Lung (tissue), 12 donors: ENCODE data around the gene CLEC19A. TPM values are rescaled to one million over a fixed set of nuclear protein-coding genes. Genes with fewer than 3 reads are reported as not detected.

Source experiments
- ATAC-seq: fragments of 200-7000 bp; cut with Tn5 transposase; one replicate; pipeline ENCODE4 v1.9.1; 2020; ENCODE audit warnings: moderate number of reproducible peaks; ENCODE audit not compliant: insufficient read depth, low FRiP score
- DNase-seq, 3 donors: peaks; one replicate each; pipeline ENCODE4 v3.0.0-alpha.2; 2013 to 2017
- H3K27ac ChIP-seq, 2 donors: one replicate each; pipeline ENCODE4 v1.5.1; 2013; ENCODE audit warnings: mild to moderate bottlenecking in 2 of 2, moderate library complexity in 2 of 2, control low read depth in 1 of 2, inconsistent platforms in 1 of 2, low read depth in 1 of 2, low read length in 1 of 2
- H3K27me3 ChIP-seq, 3 donors: one replicate each; pipeline ENCODE4 v1.5.1; 2013; ENCODE audit warnings: low read length in 2 of 3; ENCODE audit not compliant: control insufficient read depth in 3 of 3, insufficient read depth in 3 of 3
- H3K36me3 ChIP-seq, 4 donors: one replicate each; pipeline ENCODE4 v1.5.1; 2013; ENCODE audit warnings: low read length in 4 of 4, mild to moderate bottlenecking in 1 of 4, moderate library complexity in 1 of 4; ENCODE audit not compliant: control insufficient read depth in 4 of 4, insufficient read depth in 4 of 4
- H3K4me1 ChIP-seq, 5 donors: one replicate each; pipeline ENCODE4 v1.5.1; 2013; ENCODE audit warnings: low read length in 5 of 5, mild to moderate bottlenecking in 2 of 5, moderate library complexity in 1 of 5; ENCODE audit not compliant: control insufficient read depth in 5 of 5, insufficient read depth in 5 of 5
- H3K4me3 ChIP-seq: one replicate; pipeline ENCODE4 v1.5.1; 2013; ENCODE audit warnings: mild to moderate bottlenecking, control low read depth, moderate library complexity
- H3K9ac ChIP-seq, 2 donors: one replicate each; pipeline ENCODE4 v1.5.1; 2013; ENCODE audit warnings: low read length in 2 of 2, control low read depth in 1 of 2; ENCODE audit not compliant: insufficient read depth in 1 of 2
- H3K9me3 ChIP-seq, 4 donors: one replicate each; pipeline ENCODE4 v1.5.1; 2013; ENCODE audit warnings: low read length in 3 of 4, mild to moderate bottlenecking in 1 of 4, moderate library complexity in 1 of 4; ENCODE audit not compliant: control insufficient read depth in 4 of 4, insufficient read depth in 3 of 4
- CTCF ChIP-seq: IDR thresholded peaks from 2 replicates; pipeline ENCODE4 v1.5.1; 2012; ENCODE audit warnings: mild to moderate bottlenecking; ENCODE audit errors: control extremely low read depth, extremely low read depth
- WGBS, 2 donors: extraction: QIAGEN DNeasy Blood & Tissue Kit; methylation state at CpG; one replicate each; pipeline ENCODE4 v1.1.7; 2013; 5-methylcytosine and 5-hydroxymethylcytosine counted together
- polyA plus RNA-seq, 2 donors: library from polyadenylated mRNA; stranded (reverse); fragments of 200-250 nt; gene quantifications; one replicate each; pipeline ENCODE4 v1.2.1, GENCODE V29; 2013
- total RNA-seq, 2 donors: library from RNA; depleted of rRNA in 1 of 2; stranded (reverse); fragments of >200 nt in 1 of 2; gene quantifications; one replicate each; pipeline ENCODE4 v1.2.1, GENCODE V29; 2014 to 2021
- donor health status: control.
- donor health status: control.
- donor health status: Bipolar disorder and iron deficiency.
- donor health status: healthy.
- donor health status: DM: yes; HTN: yes; CAD: no.

The CLEC19A gene
- total and polyA plus RNA-seq, 4 donors = 0.02 TPM; not detected in 3

DNA sequence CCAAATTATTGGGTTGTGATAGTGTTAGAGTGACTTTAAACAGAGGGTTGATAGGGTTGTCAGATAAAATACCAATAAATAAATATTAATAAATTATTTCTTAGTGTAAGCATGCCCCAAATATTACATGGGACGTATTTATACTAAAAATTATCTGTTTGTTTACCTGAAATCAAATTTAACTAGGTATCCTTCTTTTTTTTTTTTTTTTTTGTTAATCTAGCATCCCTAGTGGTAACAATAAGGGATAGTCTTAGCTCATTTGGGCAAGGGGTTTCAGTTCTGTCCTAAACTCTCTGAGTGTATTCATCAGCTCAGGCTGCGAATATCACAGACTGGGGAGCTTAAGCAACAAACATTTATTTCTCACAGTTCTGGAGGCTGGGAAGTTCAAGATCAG is 1.3 kb downstream of the CLEC19A start:
- no peak overlapping the region for H3K4me3 ChIP-seq
- peaks cover 0 to 7% (median 0%) of the 10 kb centered on the region in 5 donors for H3K4me1 ChIP-seq
- H3K27ac ChIP-seq = no peak overlapping the region
- 87 to 93% methylated on average over 2 of the region's 2 CpGs for WGBS, 2 donors
- H3K9me3 ChIP-seq = peaks cover 0 to 3% (median 0%) of the 10 kb centered on the region in 4 donors
- ATAC-seq = no peak
- H3K27me3 ChIP-seq = no peaks in the 10 kb centered on the region
- no peak for DNase-seq
- no peaks in the 10 kb centered on the region for H3K36me3 ChIP-seq
- no peak for TF ChIP-seq CTCF
- no peak overlapping the region for H3K9ac ChIP-seq

GRCh38 chr16:19287241-19287640 is 1.7 kb downstream of the CLEC19A start:
- Histone ChIP-seq H3K4me1 (peaks cover 0 to 7% (median 0%) of the 10 kb centered on the region in 5 donors), H3K36me3 (no peaks in the 10 kb centered on the region), H3K4me3 (no peak overlapping the region), H3K27ac (no peak overlapping the region), H3K27me3 (no peaks in the 10 kb centered on the region), H3K9ac (no peak overlapping the region), H3K9me3 (peaks cover 0 to 3% (median 0%) of the 10 kb centered on the region in 4 donors)
- ATAC-seq (no peak), DNase-seq (no peak)
- TF ChIP-seq CTCF = no peak
- WGBS, 2 donors = 86 to 91% methylated on average over 4 of the region's 4 CpGs

DNA sequence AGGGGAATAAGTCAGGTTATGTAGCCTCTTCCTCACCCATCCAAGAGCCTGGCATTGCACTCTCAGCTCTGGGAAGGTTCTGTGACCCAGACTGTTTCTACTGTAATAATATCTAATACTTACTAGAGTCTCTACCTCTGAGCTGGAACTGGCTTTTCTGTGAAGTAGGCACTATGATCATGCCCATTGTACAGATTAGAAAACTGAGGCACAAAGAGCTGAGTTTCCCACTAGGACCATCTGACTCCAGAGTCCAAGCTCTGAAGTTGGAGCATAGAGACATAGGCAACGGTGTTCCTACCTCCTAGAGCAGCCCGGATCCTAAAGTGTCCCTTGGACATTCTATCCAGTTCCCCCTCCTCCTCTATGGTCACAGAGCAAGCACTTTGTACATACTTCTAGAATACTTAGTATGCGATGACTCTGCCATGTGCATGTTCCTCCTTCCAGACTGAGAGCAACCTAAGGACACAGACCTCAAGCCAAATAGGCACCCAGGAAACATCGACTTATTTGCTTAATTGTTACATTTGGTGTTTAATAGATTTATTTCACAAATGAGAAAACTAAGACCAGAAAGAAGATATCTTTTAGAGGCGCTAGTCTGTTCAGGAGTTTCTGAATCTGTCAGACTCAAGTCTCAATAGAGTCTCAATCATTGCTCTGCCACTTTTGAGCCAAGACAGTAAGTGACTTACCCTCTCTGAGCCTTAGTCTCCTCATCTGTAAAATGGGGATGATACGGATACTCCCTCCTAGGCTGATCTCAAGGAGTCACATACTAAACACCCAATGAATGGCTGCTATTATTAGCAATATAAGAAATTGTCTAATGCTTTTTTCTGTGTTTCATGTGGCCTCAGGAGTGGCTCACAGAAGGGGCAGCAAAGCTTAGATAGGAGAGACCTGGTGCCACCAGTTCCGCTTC is 3.6 kb downstream of the CLEC19A start:
- ATAC-seq = no peak
- no peak overlapping the region for H3K27ac ChIP-seq
- WGBS, 2 donors = 77 to 83% methylated on average over 7 of the region's 7 CpGs

More for the DNA sequence above, 3.6 kb downstream of the CLEC19A start:
- H3K4me3 ChIP-seq = no peak overlapping the region
- H3K9me3 ChIP-seq = peaks cover 0 to 3% (median 0%) of the 10 kb centered on the region in 4 donors
- no peak overlapping the region for H3K9ac ChIP-seq
- peaks cover 0 to 7% (median 0%) of the 10 kb centered on the region in 5 donors for H3K4me1 ChIP-seq
- H3K36me3 ChIP-seq = no peaks in the 10 kb centered on the region
- no peak for TF ChIP-seq CTCF
- H3K27me3 ChIP-seq = no peaks in the 10 kb centered on the region
- DNase-seq = peak in 1 of 3 donors; percentile 15
